Measurements from ENCODE around the gene KIDINS220.

DNA sequence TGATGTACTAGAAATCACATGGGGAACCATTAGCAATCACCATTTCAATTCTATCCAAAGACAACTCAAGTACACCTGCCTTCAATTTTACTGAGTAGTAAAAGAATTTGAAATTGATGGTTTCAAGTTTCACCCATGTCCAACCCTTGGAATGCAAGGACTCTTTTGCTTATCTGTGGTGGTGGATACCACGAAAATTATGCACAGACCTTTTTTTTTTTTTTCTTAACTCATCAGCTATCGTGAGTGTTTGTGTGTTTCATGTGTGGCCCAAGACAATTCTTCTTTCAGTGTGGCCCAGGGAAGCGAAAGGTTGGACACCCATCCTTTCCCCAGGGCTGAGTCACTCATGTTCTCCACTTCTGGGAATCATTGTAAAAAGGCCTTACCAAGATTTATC is 132.5 kb downstream of the KIDINS220 start:
- TF ChIP-seq, protein P1, sequence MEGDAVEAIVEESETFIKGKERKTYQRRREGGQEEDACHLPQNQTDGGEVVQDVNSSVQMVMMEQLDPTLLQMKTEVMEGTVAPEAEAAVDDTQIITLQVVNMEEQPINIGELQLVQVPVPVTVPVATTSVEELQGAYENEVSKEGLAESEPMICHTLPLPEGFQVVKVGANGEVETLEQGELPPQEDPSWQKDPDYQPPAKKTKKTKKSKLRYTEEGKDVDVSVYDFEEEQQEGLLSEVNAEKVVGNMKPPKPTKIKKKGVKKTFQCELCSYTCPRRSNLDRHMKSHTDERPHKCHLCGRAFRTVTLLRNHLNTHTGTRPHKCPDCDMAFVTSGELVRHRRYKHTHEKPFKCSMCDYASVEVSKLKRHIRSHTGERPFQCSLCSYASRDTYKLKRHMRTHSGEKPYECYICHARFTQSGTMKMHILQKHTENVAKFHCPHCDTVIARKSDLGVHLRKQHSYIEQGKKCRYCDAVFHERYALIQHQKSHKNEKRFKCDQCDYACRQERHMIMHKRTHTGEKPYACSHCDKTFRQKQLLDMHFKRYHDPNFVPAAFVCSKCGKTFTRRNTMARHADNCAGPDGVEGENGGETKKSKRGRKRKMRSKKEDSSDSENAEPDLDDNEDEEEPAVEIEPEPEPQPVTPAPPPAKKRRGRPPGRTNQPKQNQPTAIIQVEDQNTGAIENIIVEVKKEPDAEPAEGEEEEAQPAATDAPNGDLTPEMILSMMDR (IDR thresholded peaks at IDR 0.05 in 2 of 3, conservative IDR thresholded peaks at IDR 0.05 in 1 of 3; ENCODE audit: borderline replicate concordance in 1 of 3, insufficient read depth in 1 of 3, low read depth in 2 of 3, low read length in 2 of 3), result no peak
- TF ChIP-seq POLR2AphosphoS5 (IDR thresholded peaks at IDR 0.05; ENCODE audit: low read depth, low read length) (no peak), POLR2A (IDR thresholded peaks at IDR 0.05; ENCODE audit: borderline replicate concordance, extremely low read depth, insufficient read depth, insufficient read length) (no peak), RAD21 (IDR thresholded peaks at IDR 0.05; ENCODE audit: low read depth) (no peak), YY1 (IDR thresholded peaks at IDR 0.05; ENCODE audit: extremely low read depth, insufficient replicate concordance, low read depth, low read length) (no peak), SIN3A (IDR thresholded peaks at IDR 0.05; ENCODE audit: low read depth) (no peak), SP1 (IDR thresholded peaks at IDR 0.05; ENCODE audit: low read depth) (no peak), JUND (IDR thresholded peaks at IDR 0.05) (no peak), ZFX (IDR thresholded peaks at IDR 0.05) (no peak)
- TF ChIP-seq, protein P2, sequence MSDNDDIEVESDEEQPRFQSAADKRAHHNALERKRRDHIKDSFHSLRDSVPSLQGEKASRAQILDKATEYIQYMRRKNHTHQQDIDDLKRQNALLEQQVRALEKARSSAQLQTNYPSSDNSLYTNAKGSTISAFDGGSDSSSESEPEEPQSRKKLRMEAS (IDR thresholded peaks at IDR 0.05), result no peak
- TF ChIP-seq, protein P3, sequence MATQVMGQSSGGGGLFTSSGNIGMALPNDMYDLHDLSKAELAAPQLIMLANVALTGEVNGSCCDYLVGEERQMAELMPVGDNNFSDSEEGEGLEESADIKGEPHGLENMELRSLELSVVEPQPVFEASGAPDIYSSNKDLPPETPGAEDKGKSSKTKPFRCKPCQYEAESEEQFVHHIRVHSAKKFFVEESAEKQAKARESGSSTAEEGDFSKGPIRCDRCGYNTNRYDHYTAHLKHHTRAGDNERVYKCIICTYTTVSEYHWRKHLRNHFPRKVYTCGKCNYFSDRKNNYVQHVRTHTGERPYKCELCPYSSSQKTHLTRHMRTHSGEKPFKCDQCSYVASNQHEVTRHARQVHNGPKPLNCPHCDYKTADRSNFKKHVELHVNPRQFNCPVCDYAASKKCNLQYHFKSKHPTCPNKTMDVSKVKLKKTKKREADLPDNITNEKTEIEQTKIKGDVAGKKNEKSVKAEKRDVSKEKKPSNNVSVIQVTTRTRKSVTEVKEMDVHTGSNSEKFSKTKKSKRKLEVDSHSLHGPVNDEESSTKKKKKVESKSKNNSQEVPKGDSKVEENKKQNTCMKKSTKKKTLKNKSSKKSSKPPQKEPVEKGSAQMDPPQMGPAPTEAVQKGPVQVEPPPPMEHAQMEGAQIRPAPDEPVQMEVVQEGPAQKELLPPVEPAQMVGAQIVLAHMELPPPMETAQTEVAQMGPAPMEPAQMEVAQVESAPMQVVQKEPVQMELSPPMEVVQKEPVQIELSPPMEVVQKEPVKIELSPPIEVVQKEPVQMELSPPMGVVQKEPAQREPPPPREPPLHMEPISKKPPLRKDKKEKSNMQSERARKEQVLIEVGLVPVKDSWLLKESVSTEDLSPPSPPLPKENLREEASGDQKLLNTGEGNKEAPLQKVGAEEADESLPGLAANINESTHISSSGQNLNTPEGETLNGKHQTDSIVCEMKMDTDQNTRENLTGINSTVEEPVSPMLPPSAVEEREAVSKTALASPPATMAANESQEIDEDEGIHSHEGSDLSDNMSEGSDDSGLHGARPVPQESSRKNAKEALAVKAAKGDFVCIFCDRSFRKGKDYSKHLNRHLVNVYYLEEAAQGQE (IDR thresholded peaks at IDR 0.05; ENCODE audit: low read depth), result no peak
